HG02973 (cell line): ENCODE measurements around the gene IKZF1.

ENCODE experiments used
- ATAC-seq: cut with Tn5 transposase; IDR thresholded peaks from one replicate; pipeline ENCODE4 v1.9.1; 2021; ENCODE audit warnings: moderate library complexity; ENCODE audit not compliant: unreplicated experiment

IKZF1 gene

DNA sequence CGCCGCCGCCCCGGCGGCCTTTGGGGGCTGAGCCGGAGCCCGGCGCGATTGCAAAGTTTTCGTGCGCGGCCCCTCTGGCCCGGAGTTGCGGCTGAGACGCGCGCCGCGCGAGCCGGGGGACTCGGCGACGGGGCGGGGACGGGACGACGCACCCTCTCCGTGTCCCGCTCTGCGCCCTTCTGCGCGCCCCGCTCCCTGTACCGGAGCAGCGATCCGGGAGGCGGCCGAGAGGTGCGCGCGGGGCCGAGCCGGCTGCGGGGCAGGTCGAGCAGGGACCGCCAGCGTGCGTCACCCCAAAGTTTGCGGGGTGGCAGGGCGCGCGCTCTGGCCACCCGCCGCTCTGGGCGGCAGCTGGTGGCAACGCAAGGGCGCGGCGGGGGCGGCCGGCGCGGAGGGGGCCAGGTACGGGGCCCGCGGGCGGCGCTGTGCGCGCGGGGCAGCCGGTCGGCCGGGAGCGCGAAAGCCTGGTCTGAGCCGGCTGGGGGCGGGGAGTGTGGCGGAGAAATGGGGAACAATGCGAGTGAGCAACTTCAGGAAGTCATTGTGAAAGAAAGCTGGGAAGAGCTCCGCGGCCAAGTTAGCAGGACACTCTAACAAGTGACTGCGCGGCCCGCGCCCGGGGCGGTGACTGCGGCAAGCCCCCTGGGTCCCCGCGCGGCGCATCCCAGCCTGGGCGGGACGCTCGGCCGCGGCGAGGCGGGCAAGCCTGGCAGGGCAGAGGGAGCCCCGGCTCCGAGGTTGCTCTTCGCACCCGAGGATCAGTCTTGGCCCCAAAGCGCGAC lies at the start of gene IKZF1:
Gene IKZF1 (plus strand): TSS at position 588 of the 782 bp plus-strand sequence. CDS start 14,346 bp downstream, outside the sequence.
- peak; percentile 32 for ATAC-seq

DNA sequence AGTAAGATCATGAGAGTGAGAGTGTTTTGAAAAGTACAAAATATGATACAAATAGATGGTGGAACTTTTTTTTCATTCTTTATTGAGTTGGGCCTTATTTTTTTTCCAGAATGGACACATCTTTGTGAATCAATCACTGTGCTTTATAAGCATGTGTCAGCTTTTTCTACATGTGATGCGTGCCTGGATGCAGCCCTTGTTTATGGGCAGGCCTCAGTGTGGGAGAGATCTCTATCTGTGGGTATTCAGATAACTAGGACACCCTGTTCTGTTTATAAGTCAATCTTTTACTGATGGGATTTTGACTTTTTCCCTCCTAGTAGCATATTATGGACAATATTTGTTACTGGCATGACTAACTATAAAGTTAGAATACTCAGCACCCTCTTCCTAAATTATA lies 42.9 kb upstream of the IKZF1 start:
- no peak for ATAC-seq

DNA sequence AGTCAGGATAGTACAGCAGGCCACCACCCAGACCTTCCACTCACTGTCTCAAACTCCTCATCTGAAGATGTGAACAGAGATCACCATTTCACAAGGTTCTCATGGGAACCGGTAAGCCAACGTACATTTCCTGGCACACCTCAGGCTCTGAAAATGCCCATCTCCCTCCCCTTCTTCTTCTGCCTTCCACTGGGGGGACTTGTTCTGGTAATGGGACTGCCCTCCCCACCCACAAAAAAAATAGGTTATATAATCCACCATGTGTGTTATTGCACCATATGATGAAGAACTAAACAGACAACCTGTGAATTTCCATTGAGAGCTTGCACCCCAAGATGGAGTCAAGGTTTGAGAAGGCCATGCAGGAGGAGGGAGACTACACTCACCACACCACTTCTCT lies 42.1 kb upstream of the IKZF1 start:
- ATAC-seq: peak; percentile 3

DNA sequence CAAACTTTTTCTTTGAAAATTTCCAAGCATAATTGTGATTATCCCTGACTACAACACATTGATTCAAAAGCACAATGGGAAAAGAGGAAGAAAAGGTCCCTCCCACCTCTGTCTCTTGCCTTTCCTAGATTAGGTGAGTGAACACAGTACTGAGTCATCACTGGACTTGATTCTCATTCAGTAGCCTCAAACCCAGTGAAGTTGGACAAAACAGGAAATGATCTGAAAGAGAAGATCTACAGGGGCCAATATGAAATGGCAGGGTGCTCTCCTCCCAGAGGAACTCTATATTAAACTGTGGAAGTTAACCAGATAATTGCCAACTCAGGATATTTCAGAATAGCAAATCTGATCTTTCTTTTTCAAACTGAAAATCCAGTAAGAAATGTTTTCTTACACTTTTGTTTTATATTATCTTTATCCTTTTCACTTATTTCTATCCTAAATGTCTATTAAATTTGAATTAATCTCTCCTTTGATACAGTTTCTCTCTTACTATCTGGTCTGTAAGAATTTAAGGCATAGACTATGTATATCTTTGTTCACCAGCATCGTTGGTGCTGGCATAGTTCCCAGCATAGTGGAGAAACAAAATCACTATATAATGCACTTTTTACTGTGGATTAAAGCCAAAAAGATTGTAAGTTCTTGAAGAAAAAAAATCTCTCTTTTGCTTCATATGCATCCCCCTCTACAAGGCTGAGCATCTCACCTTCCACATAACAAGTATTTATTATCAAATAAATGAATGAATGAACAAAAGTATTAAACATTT lies 41.4 kb upstream of the IKZF1 start:
- ATAC-seq: peak; percentile 58

DNA sequence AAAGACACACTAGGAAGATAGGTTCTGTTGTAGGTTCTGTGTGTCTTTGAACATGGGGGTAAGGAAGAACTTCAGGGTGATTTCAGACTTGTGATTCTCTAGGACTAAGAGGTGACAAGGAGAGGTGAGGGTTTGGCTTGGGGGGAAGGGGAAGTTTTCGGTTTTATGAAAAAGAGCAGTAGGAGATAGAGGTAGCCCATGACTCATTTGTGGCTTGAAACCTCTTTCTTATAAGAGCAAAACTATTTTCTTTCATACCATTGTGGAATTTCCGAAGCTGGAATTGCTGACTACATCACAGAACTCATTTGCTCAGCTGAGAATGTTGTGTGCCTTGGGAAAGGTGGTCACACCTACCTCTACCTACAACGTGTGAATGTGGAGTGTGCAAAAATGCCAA lies 39.6 kb upstream of the IKZF1 start:
- no peak for ATAC-seq

DNA sequence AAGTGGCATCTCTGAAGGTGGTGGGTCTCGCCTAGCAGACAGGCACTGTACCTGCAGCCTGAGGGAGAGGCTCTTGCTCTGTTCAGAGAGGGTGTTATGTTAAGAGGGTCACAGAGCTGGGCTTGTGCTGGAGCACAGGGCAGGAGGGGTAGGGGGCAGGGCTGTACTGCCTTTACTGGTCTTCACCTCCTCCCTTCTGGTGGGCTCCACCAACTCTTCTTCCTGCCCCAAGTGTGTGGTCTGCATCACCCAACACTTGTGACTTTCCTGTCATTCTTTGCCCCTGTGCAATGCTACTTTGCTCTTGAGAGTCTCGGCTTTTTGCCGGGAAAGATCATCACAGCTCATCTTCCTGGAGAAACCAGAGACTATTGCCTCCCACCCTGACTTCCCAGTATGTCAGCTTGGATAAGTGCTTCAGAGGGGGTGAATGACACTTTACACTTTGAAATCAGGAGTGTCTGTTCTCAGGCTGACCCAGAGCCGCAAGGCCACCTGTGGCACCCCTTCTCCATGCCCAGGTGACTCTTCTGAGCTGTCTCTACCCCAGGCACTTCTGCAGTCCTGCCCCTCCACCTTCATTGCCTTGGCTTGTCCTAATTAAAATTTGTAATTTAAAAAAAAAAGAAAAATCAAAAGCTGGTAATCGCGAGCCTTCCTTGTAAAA lies 38.4 kb upstream of the IKZF1 start:
- ATAC-seq: no peak

DNA sequence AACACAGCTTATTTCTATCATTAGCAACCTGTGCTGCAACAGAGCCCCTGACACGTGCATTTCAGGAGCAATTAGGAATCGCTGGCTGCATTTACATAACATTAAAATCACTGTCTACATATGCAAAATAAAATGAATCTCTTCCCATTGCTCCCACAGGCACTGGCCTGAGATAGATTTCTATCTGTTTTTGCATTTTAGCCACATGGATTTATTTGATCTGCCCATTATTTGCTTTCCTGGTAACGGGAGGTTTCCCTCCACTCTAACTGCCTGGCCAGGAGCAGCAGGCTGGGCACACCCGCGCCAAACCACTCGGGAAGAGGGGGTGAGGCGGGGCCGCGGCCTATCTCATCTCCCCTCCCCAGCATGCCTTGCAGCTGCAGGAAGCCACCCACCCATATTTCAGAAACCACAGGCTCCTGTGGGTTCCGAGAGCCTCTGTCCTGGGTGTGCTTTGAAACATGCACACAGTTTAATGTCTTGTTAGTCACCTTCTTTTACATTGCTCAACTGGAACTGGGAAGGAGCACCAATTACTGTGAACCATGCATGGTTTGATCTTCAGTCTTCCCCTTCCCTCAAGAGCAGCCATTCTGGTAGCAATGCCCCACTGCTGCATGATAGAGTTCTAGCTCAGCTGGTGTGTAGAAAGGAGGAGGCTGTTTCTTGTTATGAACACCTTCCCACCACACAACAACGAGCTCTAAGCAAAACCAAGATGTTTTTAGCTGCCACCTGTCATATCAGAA lies 37.7 kb upstream of the IKZF1 start:
- ATAC-seq: peak; percentile 47

DNA sequence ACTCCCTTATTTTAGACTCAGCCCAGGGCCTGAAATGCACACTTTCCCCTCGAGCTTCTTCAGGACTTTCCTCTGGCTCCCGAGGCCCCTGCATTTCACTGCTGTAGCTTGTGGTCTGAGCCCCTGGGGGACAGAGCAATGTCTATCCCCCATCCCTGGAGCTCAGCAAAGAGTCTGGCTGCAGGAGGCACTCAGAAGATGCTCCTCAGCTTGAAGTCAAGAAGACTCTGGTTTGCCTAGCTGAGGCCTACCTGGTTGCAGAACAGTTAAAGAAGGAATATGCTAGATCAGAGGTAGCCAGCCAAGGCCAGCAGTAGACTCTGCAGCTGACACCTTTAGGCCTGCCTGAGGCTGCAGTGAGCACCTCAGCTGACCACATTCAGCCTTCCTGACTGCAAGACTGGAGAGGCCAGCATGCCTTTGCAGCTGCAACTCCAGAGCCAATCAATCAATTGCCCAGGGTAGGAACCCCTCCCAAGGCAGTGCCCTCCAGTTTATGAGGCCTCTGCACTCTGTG lies 36.9 kb upstream of the IKZF1 start:
- ATAC-seq: no peak

DNA sequence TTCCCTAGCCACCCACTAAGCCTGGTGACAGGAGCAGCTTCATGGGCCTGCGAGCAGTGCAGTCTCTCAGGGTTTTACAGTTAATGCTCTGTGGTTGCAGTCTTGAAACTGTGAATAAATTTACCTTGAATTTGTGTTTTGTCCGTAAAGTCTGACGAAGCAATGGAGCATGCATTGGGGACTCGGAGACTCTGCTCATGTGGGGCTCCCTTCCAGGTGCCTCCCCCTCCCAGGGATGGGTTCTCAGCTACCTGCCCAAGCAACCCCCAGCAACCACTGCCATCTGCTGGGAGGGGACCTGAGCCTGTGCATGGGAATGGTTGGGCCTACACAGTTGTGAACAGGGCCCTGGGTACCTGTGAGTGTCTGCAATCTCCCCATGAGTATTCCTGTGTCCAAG lies 36.3 kb upstream of the IKZF1 start:
- ATAC-seq: peak; percentile 17

DNA sequence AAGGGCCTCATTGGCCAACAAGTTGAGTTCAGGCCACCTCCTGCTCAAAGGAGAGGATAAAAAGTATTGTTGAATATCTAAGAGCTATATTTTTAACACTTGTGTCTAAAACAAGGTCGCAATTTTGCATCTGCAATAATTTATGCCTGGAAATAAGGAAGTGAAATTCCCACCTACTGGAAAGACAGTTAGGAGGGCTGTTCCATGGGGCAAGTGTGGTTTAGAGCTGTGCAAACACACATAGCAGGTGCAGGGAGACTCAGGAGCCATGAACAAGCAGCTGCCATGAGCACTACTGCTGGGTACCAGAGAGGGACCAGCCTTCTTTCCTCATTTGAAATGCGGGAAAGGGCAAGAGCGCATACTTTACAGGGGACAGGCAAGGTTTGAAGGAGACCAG lies 35.5 kb upstream of the IKZF1 start:
- no peak for ATAC-seq

DNA sequence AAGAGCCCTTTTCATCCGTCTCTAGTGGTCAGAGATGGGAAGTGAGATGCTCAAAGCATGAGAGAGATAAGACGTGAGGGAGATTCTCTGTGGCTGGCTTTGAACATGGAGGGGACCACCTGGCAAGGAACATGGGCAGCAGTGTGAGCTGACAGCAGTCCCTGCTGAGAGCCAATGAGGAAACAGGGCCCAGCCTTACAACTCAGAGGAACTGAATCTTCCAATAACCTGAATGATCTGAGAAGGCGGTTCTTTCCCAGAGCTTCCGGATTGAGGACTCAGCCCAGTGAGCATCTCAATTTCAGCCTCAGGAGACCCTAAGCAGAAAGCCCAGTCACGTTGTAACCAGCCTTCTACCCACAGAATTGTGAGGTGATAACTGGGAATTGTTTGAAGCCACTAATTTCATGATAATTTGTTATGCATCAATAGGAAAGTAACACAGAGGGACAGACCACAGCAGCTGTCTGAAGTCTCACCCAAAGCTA lies 33.9 kb upstream of the IKZF1 start:
- no peak for ATAC-seq

DNA sequence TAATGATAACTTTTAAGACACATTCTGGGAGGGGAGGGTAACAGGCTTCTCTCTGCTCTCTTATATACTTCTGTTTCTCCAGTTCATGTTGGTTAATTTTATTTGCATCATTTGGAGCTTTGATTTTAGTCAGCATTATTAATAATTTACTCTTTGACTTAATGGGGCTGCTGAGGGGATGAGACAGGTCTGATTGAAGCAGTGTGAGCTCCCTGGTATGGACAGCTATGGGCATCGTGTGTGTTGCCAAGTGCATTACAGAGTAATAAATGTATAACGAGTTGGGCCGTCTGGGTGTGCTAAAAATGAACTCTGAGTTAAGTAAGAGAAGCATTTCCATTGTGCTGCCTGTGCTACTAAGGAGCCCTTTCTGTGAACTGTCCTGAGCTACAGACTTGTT lies 31.7 kb upstream of the IKZF1 start:
- ATAC-seq: no peak

DNA sequence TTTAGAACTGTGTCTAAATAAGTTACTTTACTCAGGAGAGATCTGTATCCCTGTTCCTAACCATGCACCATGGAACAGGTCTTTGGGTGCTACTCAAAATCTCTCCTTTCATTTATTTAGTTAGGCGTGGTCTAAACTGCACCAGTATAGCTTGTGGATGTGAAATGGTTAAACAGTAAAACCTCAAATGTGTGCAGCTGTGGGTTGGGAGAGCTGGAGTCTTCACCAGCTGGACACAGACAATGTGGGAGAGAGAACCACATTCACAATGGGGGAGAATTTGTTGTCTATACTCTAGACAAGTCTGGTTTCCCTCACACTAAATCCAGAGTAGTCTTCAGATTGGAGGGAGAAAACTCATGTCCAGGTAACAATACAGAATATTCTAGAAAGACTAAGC lies 31.2 kb upstream of the IKZF1 start:
- no peak for ATAC-seq

DNA sequence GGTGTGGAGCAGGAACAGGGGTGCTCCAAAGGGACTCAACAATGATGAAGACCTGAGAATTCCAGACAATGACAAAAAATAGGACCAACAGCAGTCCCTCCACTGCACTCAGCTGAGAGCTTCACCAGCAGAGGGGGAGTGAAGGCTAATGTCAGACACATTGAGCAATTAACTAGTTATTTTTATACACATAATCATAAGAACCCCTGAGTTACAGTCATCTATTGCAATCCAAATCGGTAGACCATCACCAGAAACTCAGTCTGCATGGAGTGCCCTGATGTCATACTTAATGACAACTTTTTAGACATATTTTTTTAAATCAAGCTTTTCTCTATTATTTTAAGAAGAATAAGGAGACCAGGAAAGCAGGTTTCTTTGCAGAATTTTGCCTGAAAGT lies 30.6 kb upstream of the IKZF1 start:
- ATAC-seq: no peak

DNA sequence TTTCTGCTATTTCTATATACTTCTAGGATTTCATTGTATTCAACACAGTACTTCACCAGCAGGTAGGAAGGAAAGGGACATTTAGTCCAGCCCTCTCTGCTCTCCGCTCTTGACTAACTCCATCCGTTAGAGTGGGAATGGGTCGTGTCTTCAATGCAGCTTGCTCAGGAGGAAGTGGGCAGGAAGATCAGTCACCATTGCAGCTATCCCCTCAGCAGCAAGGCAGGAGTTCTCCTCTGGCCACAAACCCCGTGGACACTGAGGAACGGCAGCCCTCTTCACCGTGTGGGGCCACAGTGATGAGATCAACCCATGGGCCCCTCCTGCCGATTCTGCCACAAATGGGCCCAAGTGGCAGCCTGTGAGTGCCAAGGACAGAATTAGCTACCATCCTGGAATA lies 30.2 kb upstream of the IKZF1 start:
- no peak for ATAC-seq

DNA sequence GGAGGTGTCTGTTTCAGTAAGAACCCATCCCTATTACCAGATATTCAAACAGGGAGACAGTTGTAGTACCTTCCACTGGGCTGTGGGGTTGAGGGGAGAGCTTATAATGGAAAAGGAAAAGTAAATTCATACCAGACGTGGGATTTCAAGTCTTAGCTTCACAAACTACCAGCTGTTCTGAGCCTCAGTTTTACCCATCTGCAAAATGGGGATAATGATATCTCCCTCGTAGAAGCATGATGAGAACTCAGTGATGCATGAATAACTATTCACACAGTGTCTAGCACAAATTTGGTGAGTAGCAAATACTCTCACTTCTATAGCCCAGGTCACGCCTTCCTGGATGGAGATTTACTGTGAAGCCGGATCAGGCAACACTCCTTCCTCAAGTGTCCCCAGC lies 29.1 kb upstream of the IKZF1 start:
- ATAC-seq: no peak

DNA sequence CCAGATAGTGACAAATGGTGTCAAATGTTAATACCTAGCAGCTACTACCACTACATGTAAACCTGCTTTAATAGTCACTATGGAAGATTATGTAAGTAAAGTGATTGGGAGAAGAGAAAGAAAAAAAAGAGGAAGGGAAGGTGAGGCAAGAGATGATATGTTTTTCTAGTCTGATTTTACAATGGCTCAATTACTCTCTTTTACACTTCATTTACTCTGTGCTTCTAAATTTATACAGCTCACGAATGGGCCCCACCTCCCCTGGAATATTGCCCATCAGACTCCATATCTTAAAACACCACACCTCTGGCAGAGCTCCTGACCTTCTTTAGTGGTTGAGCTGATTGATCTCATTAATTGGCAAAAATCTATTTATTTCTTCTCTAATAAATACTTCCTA lies 28.0 kb upstream of the IKZF1 start:
- ATAC-seq: no peak

DNA sequence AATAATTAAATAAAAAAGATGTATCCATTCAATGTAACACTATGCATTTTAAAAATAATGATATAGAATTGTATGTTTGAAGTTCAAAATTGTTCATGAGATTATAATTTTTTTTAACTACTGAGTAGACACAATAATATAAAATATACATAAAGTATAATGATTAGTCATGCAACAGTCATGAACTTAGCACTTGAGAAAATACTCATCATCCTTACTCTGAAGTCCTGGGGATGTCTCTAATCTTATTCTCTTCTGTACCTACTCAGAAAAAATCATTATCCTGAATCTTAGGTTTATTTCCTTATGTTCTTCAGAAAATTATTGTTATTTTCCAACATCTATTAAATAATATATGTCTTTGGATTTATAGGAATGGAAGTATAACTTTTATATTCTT lies 26.4 kb upstream of the IKZF1 start:
- ATAC-seq: no peak

DNA sequence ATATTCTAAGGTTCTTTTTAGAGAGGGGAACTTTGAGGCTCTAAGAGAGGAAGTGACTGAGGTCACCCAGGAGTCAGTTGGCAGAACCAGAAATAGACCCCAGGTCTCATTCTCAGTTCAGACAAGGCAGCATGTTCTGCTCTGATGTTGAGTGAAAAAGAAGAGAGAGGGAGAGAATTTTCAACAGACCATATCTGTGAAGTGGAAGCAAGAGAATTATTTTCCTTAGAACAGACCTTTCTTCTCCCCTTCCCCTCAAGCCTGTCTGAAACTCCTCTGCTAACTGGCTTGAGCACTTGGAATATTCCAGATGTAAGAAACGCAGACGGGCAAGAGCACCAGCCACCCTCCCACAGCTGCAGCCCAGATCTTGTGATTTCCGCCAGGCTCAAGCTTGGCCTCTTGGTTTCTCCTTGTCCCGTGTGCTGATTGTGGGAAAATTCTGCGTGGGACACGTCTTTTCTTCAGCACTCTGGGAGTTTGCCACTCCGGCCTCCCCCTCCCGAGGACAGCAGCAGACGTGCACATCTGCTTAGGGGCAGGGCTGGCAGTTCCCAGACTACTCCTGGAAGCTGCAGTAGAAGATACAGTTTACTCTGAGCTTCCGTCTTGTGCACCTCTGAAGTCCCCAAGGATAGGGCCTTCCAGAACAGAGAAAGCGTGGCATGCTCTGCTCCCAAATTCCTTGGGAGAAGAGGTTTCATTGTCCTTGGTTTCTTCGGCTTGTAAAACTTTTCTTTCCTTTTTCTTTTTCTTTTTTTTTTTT lies 22.7 kb upstream of the IKZF1 start:
- peak; percentile 96 for ATAC-seq
